HEK293 (cell line): Measurements from ENCODE around the gene KATNAL2.

Experiments
- CTCF ChIA-PET: fragments of 350-600 bp; formaldehyde crosslinking; extraction: SDS; loops from one replicate; lab custom pipeline; 2021; ENCODE audit warnings: antibody characterized with exemption; lab: Yijun Ruan, JAX
- POLR2A ChIA-PET: fragments of 300-600 bp; formaldehyde crosslinking; extraction: SDS; loops from one replicate; lab custom pipeline; 2020; ENCODE audit warnings: antibody characterized with exemption, inconsistent platforms; lab: Yijun Ruan, JAX
- H3K27ac ChIP-seq: fragments of 200-500 bp; sonication (Bioruptor generic); 2 replicates; pipeline ENCODE4 v1.5.1; 2014; ENCODE audit warnings: low read depth, low read length, control low read depth, inconsistent platforms; ENCODE audit errors: extremely low read depth
- H3K36me3 ChIP-seq, 2 experiments: fragments of 200-500 bp in 1 of 2; sonication (Bioruptor generic) in 1 of 2; 1 replicate in 1 of 2; 2 replicates in 1 of 2; pipeline ENCODE4 v1.5.1; 2014 to 2017; ENCODE audit warnings: inconsistent platforms in 2 of 2, low read length in 2 of 2; ENCODE audit not compliant: control insufficient read depth in 2 of 2, insufficient read depth in 1 of 2
- H3K4me1 ChIP-seq: fragments of 200-500 bp; sonication (Bioruptor generic); 2 replicates; pipeline ENCODE4 v1.5.1; 2014; ENCODE audit warnings: mild to moderate bottlenecking, low read length, inconsistent platforms; ENCODE audit not compliant: control insufficient read depth, insufficient read depth
- H3K4me3 ChIP-seq: 2 replicates; pipeline ENCODE4 v1.5.1; 2011; ENCODE audit warnings: low read depth, mild to moderate bottlenecking, control low read depth, low read length, moderate library complexity
- H3K9me3 ChIP-seq: fragments of 200-500 bp; sonication (Bioruptor generic); 2 replicates; pipeline ENCODE4 v1.5.1; 2014; ENCODE audit warnings: low read depth, low read length, inconsistent platforms; ENCODE audit not compliant: control insufficient read depth, insufficient read depth
- FEZF1 ChIP-seq: fragments of 450-650 bp; formaldehyde crosslinking; IDR thresholded peaks from 2 replicates; pipeline ENCODE4 v1.5.1; 2016; ENCODE audit warnings: missing biosample characterization, missing genetic modification characterization
- KLF16 ChIP-seq: fragments of 450-650 bp; formaldehyde crosslinking; IDR thresholded peaks from 2 replicates; pipeline ENCODE4 v1.5.1; 2017; ENCODE audit warnings: missing biosample characterization, missing genetic modification characterization
- KLF8 ChIP-seq: fragments of 450-650 bp; formaldehyde crosslinking; IDR thresholded peaks from 2 replicates; pipeline ENCODE4 v1.5.1; 2016; ENCODE audit warnings: missing biosample characterization, missing genetic modification characterization
- MYNN ChIP-seq: fragments of 450-650 bp; formaldehyde crosslinking; IDR thresholded peaks from 2 replicates; pipeline ENCODE4 v1.5.1; 2016; ENCODE audit warnings: missing biosample characterization, missing genetic modification characterization, borderline replicate concordance
- SP2 ChIP-seq: fragments of 450-650 bp; formaldehyde crosslinking; IDR thresholded peaks from 2 replicates; pipeline ENCODE4 v1.5.1; 2016; ENCODE audit warnings: missing biosample characterization, missing genetic modification characterization
- SP3 ChIP-seq: fragments of 450-650 bp; formaldehyde crosslinking; IDR thresholded peaks from 2 replicates; pipeline ENCODE4 v1.5.1; 2016; ENCODE audit warnings: missing biosample characterization, missing genetic modification characterization
- SP7 ChIP-seq: fragments of 450-650 bp; formaldehyde crosslinking; IDR thresholded peaks from 2 replicates; pipeline ENCODE4 v1.5.1; 2016; ENCODE audit warnings: missing biosample characterization, missing genetic modification characterization
- YY2 ChIP-seq: fragments of 450-650 bp; formaldehyde crosslinking; IDR thresholded peaks from 2 replicates; pipeline ENCODE4 v1.5.1; 2016; ENCODE audit warnings: missing biosample characterization, missing genetic modification characterization
- ZBTB17 ChIP-seq: fragments of 450-650 bp; formaldehyde crosslinking; IDR thresholded peaks from 2 replicates; pipeline ENCODE4 v1.5.1; 2016; ENCODE audit warnings: missing biosample characterization, missing genetic modification characterization
- ZNF114 ChIP-seq: fragments of 450-650 bp; formaldehyde crosslinking; IDR thresholded peaks from 2 replicates; pipeline ENCODE4 v1.5.0; 2017; ENCODE audit warnings: missing biosample characterization, missing genetic modification characterization
- ZNF16 ChIP-seq: fragments of 450-650 bp; formaldehyde crosslinking; IDR thresholded peaks from 2 replicates; pipeline ENCODE4 v1.5.1; 2016; ENCODE audit warnings: low read depth, missing biosample characterization, missing genetic modification characterization
- ZNF335 ChIP-seq: fragments of 450-650 bp; formaldehyde crosslinking; conservative IDR thresholded peaks from 2 replicates; pipeline ENCODE4 v1.5.1; 2016; ENCODE audit warnings: missing biosample characterization, missing genetic modification characterization
- ZNF341 ChIP-seq: fragments of 450-650 bp; formaldehyde crosslinking; IDR thresholded peaks from 2 replicates; pipeline ENCODE4; 2016; ENCODE audit warnings: low read depth, missing biosample characterization, missing genetic modification characterization
- ZNF350 ChIP-seq: fragments of 450-650 bp; formaldehyde crosslinking; IDR thresholded peaks from 2 replicates; pipeline ENCODE4 v1.5.0; 2017; ENCODE audit warnings: missing biosample characterization, mild to moderate bottlenecking, missing genetic modification characterization
- ZNF366 ChIP-seq: fragments of 450-650 bp; formaldehyde crosslinking; conservative IDR thresholded peaks from 2 replicates; pipeline ENCODE4 v1.5.1; 2016; ENCODE audit warnings: missing biosample characterization, missing genetic modification characterization
- ZNF394 ChIP-seq: fragments of 450-650 bp; formaldehyde crosslinking; IDR thresholded peaks from 2 replicates; pipeline ENCODE4 v1.5.1; 2016; ENCODE audit warnings: missing biosample characterization, missing genetic modification characterization, mild to moderate bottlenecking, moderate library complexity, borderline replicate concordance
- ZNF629 ChIP-seq: fragments of 450-650 bp; formaldehyde crosslinking; IDR thresholded peaks from 2 replicates; pipeline ENCODE4 v1.5.1; 2017; ENCODE audit warnings: missing biosample characterization, missing genetic modification characterization
- ZNF660 ChIP-seq: fragments of 450-650 bp; IDR thresholded peaks from 2 replicates; pipeline ENCODE4 v1.5.1; 2018; ENCODE audit warnings: missing biosample characterization, mild to moderate bottlenecking, missing genetic modification characterization
- ZXDB ChIP-seq: fragments of 450-650 bp; formaldehyde crosslinking; IDR thresholded peaks from 2 replicates; pipeline ENCODE4 v1.5.1; 2016; ENCODE audit warnings: missing biosample characterization, missing genetic modification characterization
- TF ChIP-seq, protein P1 (sequence below): fragments of 450-650 bp; formaldehyde crosslinking; IDR thresholded peaks from 2 replicates; pipeline ENCODE4 v1.5.1; 2017; ENCODE audit warnings: missing biosample characterization, missing genetic modification characterization
- TF ChIP-seq, protein P2 (sequence below): fragments of 450-650 bp; formaldehyde crosslinking; IDR thresholded peaks from 2 replicates; pipeline ENCODE4 v1.5.1; 2017; ENCODE audit warnings: missing biosample characterization, mild to moderate bottlenecking, missing genetic modification characterization, moderate library complexity
- TF ChIP-seq, protein P3 (sequence below): fragments of 450-650 bp; formaldehyde crosslinking; IDR thresholded peaks from 2 replicates; pipeline ENCODE4 v1.5.1; 2016; ENCODE audit warnings: missing biosample characterization, missing genetic modification characterization
- TF ChIP-seq, protein P4 (sequence below): fragments of 450-650 bp; formaldehyde crosslinking; IDR thresholded peaks from 2 replicates; pipeline ENCODE4 v1.5.1; 2016; ENCODE audit warnings: missing biosample characterization, missing genetic modification characterization
- TF ChIP-seq, protein P5 (sequence below): fragments of 450-650 bp; formaldehyde crosslinking; conservative IDR thresholded peaks from 2 replicates; pipeline ENCODE4 v1.5.1; 2016; ENCODE audit warnings: low read depth, missing biosample characterization, missing genetic modification characterization
- TF ChIP-seq, protein P6 (sequence below): sonication (generic); formaldehyde crosslinking; IDR thresholded peaks from 2 replicates; pipeline ENCODE4 v1.8.1; 2022; ENCODE audit warnings: mild to moderate bottlenecking, moderate library complexity, missing genetic modification reagents

The KATNAL2 gene

DNA sequence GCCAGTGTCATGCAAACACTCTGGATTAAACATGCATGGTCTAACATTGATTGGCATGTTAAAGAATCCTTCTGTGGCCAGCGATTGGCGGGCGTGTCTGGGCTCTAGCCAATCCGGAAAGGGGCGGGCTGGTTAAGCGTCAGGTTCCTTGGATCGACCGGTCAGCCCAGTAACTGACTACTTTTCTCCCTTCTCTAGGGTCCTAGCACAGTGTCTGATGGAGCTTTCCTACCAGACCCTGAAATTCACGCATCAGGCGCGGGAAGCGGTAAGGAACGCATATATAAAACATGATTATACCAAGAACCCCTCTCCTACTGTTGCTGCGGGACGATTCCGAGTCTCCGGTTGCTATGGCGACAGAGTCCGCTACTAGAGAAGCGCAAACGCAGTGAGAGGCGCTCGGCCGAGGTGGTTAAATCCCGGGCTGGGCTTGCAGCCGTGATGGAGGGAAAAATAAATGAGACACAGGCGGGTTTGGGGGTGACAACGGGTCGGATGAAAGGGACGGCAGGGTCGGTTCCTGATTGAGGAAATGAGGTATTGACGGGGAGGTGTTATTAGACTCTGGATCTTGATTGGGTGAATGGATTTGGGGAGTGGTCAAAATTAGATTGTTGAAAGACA lies 29.4 kb downstream of the KATNAL2 start:
- peak overlapping the region; percentile 87 for H3K4me3 ChIP-seq
- CTCF ChIA-PET, result no interaction called here
- TF ChIP-seq FEZF1 (0 out of 2 replicates have a peak, but pooled peaks have one; percentile 3), SP2 (tag by site-specific recombination) (peak; percentile 78), MYNN (peak; percentile 44; the same call in 1 of the 2 replicates), ZBTB17 (tag by site-specific recombination) (peak; percentile 24; the same call in 1 of the 2 replicates), ZNF16 (tag by site-specific recombination) (no peak), ZNF341 (tag by site-specific recombination) (peak; percentile 48), YY2 (tag by site-specific recombination) (no peak), KLF16 (tag by site-specific recombination) (peak; percentile 42), ZNF394 (tag by site-specific recombination) (peak; percentile 86), ZNF335 (peak; percentile 92), ZNF629 (tag by site-specific recombination) (no peak), ZNF660 (tag by site-specific recombination) (no peak), ZNF350 (peak; percentile 69; the same call in 1 of the 2 replicates), ZNF114 (tag by site-specific recombination) (no peak), SP7 (0 out of 2 replicates have a peak, but pooled peaks have one; percentile 10), ZNF366 (tag by site-specific recombination) (peak; percentile 61), ZXDB (tag by site-specific recombination) (0 out of 2 replicates have a peak, but pooled peaks have one; percentile 23), SP3 (tag by site-specific recombination) (peak; percentile 57), KLF8 (tag by site-specific recombination) (no peak)
- TF ChIP-seq, protein P1, sequence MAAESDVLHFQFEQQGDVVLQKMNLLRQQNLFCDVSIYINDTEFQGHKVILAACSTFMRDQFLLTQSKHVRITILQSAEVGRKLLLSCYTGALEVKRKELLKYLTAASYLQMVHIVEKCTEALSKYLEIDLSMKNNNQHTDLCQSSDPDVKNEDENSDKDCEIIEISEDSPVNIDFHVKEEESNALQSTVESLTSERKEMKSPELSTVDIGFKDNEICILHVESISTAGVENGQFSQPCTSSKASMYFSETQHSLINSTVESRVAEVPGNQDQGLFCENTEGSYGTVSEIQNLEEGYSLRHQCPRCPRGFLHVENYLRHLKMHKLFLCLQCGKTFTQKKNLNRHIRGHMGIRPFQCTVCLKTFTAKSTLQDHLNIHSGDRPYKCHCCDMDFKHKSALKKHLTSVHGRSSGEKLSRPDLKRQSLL (tag by site-specific recombination), result no peak
- TF ChIP-seq, protein P2, sequence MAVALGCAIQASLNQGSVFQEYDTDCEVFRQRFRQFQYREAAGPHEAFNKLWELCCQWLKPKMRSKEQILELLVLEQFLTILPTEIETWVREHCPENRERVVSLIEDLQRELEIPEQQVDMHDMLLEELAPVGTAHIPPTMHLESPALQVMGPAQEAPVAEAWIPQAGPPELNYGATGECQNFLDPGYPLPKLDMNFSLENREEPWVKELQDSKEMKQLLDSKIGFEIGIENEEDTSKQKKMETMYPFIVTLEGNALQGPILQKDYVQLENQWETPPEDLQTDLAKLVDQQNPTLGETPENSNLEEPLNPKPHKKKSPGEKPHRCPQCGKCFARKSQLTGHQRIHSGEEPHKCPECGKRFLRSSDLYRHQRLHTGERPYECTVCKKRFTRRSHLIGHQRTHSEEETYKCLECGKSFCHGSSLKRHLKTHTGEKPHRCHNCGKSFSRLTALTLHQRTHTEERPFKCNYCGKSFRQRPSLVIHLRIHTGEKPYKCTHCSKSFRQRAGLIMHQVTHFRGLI, result 0 out of 2 replicates have a peak, but pooled peaks have one; percentile 15
- TF ChIP-seq, protein P3, sequence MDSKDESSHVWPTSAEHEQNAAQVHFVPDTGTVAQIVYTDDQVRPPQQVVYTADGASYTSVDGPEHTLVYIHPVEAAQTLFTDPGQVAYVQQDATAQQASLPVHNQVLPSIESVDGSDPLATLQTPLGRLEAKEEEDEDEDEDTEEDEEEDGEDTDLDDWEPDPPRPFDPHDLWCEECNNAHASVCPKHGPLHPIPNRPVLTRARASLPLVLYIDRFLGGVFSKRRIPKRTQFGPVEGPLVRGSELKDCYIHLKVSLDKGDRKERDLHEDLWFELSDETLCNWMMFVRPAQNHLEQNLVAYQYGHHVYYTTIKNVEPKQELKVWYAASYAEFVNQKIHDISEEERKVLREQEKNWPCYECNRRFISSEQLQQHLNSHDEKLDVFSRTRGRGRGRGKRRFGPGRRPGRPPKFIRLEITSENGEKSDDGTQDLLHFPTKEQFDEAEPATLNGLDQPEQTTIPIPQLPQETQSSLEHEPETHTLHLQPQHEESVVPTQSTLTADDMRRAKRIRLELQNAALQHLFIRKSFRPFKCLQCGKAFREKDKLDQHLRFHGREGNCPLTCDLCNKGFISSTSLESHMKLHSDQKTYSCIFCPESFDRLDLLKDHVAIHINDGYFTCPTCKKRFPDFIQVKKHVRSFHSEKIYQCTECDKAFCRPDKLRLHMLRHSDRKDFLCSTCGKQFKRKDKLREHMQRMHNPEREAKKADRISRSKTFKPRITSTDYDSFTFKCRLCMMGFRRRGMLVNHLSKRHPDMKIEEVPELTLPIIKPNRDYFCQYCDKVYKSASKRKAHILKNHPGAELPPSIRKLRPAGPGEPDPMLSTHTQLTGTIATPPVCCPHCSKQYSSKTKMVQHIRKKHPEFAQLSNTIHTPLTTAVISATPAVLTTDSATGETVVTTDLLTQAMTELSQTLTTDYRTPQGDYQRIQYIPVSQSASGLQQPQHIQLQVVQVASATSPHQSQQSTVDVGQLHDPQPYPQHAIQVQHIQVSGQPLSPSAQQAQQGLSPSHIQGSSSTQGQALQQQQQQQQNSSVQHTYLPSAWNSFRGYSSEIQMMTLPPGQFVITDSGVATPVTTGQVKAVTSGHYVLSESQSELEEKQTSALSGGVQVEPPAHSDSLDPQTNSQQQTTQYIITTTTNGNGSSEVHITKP (tag by site-specific recombination), result peak; percentile 66
- TF ChIP-seq, protein P4, sequence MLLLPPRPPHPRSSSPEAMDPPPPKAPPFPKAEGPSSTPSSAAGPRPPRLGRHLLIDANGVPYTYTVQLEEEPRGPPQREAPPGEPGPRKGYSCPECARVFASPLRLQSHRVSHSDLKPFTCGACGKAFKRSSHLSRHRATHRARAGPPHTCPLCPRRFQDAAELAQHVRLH (tag by site-specific recombination), result no peak
- TF ChIP-seq, protein P5, sequence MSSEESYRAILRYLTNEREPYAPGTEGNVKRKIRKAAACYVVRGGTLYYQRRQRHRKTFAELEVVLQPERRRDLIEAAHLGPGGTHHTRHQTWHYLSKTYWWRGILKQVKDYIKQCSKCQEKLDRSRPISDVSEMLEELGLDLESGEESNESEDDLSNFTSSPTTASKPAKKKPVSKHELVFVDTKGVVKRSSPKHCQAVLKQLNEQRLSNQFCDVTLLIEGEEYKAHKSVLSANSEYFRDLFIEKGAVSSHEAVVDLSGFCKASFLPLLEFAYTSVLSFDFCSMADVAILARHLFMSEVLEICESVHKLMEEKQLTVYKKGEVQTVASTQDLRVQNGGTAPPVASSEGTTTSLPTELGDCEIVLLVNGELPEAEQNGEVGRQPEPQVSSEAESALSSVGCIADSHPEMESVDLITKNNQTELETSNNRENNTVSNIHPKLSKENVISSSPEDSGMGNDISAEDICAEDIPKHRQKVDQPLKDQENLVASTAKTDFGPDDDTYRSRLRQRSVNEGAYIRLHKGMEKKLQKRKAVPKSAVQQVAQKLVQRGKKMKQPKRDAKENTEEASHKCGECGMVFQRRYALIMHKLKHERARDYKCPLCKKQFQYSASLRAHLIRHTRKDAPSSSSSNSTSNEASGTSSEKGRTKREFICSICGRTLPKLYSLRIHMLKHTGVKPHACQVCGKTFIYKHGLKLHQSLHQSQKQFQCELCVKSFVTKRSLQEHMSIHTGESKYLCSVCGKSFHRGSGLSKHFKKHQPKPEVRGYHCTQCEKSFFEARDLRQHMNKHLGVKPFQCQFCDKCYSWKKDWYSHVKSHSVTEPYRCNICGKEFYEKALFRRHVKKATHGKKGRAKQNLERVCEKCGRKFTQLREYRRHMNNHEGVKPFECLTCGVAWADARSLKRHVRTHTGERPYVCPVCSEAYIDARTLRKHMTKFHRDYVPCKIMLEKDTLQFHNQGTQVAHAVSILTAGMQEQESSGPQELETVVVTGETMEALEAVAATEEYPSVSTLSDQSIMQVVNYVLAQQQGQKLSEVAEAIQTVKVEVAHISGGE (tag by site-specific recombination), result peak; percentile 60; the same call in 1 of the 2 replicates
- TF ChIP-seq, protein P6, sequence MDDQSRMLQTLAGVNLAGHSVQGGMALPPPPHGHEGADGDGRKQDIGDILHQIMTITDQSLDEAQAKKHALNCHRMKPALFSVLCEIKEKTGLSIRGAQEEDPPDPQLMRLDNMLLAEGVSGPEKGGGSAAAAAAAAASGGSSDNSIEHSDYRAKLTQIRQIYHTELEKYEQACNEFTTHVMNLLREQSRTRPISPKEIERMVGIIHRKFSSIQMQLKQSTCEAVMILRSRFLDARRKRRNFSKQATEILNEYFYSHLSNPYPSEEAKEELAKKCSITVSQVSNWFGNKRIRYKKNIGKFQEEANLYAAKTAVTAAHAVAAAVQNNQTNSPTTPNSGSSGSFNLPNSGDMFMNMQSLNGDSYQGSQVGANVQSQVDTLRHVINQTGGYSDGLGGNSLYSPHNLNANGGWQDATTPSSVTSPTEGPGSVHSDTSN (CRISPR knock-in tag), result peak; percentile 64; the same call in 1 of the 2 replicates
- no peaks in the 10 kb centered on the region for H3K36me3 ChIP-seq
- no peaks in the 10 kb centered on the region for H3K4me1 ChIP-seq
- no peaks in the 10 kb centered on the region for H3K9me3 ChIP-seq
- POLR2A ChIA-PET, result interaction anchor here (1.3 kb wide), 1 partner anchor 29 kb away, joined by 3 read pairs; the partner anchor contains the start of genes KATNAL2 and PIAS2
- 0 out of 2 replicates have a peak overlapping the region, but pooled peaks have one; percentile 24 for H3K27ac ChIP-seq
